Measurements from ENCODE around the gene EIF5.
A peak's percentile ranks its signal among the peaks of the same experiment; 100 is the strongest.

EIF5 gene

DNA sequence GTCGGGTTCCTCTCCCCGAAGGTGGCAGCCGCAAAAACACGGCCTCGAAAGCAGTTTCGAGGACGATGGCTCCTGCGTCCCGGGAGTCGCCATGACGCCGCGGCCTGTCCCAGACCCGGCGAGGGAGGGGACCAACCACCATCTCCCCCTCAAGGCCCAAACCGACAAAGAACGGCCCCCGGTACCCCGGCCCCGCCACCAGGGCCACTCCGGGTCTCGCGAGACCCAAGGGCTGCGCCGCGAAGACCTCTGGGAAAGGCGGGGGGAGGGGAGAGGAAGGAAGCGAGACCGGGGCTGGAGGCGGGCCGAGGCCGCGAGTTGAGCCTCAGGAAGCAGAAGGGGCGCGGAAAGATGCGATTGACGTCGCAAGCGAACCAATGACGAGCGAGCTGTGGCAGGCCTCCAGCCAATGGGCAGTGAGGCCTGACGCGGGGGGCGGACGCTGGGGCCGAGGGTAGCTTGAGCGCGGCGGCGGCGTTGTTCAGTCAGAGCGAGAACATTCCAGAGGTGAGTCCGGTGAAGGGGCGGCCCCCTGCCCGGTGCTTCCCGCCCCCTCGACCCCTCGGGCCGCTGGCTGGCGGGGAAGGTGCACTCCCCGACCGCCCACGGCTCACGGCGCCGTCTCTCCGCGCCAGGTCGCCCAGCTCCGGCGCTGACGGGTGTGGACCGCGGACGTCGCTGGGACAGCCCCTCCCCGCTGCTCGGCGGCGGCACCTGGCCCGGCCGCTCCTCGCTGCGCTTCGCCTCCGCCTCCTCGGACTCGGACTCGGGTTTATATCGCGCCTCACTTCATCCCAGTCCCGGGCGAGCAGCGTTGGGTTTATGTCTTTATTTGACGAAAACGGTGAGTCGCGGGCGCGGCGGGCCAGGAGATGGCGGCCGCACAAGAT, at the start of gene EIF5:
EIF5 (plus strand) TSS at position 484 of the 890 bp plus-strand sequence. CDS start 1,624 bp downstream, outside the sequence.
- DNase-seq (ENCODE audit: low read depth, low spot score) = peak; percentile 100

DNA sequence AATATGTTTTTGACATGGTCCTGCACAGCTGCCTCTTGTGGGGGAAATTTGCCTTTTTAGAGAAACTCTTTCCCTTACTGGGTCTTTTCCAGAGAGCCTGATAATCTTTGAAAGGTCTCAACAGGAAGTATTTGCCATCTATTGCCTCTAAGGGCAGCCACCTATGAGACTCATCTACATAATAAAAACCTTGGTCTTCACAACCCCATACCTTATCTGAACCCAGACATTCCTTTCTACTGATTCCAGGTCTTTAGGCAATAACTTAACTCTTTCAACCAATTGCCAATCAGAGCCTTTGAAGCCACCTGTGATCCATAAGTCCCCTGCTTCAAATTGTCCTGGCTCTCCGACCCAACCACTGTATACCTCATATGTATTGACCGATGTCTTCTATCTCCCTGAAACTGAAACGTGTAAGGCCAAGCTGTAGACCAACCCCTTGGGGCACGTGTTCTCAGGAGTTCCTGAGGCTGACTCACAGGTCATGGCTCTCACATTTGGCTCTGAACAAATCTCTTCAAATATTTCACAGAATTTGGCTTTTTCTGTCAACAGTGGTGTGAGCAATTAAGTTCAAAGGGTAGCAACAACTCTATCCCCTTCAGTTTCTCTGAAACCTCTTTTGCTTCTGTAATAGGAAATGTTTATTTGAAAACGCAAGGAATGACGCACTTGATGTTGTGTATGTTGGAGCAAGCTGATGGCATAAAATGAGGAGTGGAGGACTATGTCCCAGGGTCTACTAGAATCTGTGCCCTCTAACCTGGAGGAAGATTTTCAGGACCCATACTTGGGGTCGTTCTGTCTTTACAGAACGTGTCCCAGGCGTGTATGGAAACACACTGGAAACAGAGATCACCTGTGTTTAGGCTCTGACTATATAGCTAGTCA, 49.2 kb upstream of the EIF5 start:
- DNase-seq (ENCODE audit: low read depth, low spot score) = no peak

- no peak for DNase-seq (ENCODE audit: low read depth, low spot score)
Measured at GRCh38 chr14:103286460-103286859, 47.6 kb upstream of the EIF5 start.

DNA sequence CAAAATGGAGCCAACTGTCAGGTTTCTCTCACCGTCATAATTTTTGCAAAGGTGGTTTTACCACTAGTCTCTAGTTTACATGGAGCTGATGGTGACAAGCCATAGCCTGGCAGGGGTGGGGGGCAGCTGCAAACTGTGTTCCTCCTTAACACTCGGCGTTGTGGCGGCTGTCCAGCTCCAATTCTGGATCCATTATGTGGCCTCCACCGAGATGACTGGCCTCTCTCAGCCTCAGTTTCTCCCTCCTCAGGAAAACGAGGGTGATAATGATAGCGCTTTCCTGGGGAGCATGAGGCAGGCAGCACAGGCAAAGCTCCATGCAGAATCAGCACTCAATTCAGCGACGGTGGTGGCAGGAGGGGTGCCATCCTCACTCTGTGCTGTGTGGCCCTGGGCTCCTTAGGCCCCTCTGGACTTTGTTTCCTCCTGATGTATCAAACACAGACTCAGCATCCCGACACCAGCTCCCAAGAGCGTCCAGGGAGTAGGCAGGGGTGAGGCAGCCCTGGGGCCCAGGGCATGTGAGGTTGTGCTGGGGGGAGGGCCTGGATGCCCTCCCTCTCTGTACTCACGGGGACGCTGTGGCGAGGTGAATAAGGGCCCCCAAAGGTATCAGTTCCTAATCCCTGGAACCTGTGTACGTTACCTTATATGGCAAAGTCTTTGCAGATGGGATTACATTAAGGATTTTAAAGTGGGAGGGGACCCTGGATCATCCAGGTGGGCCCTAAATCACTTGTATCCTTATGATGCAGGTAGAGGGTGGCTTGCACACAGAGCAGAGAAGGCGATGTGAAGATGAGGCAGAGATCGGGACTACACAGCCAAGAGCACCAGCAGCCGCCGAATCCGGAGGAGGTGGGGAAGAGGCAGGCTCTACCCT, 46.8 kb upstream of the EIF5 start:
- no peak for DNase-seq (ENCODE audit: low read depth, low spot score)

DNA sequence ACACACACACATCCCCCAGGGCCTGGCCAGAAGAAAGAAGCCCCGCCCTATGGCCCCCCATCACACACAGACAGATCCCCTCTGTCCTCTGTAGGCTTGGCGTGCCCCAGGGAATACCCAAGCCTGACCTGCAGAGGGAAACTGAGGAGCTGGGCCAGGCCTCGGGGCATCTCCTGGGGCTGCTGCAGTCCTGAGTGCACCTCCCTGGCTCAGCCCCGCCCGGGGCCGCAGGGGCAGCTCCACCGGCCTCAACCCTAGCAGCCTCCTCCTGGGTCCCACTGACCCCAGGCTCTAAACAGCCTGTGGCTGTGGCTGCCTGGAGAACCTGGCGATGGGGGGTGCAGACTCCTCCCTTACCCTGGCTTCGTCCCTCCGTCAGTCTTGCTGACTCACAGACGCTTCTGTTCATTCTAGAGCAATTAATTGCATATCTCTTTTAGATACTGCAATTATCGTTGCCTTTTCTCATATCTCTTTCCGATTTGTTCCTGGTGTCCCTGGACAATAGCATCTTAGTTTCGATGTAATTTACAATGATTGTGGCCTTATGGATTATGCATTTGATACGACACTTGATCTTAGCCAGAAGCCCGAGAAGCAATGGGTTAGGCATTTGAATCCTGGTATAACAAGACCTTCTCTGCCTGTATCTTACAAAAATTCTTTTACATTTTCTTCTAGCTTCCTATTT, 45.8 kb upstream of the EIF5 start:
- no peak for DNase-seq (ENCODE audit: low read depth, low spot score)

GRCh38 chr14:103290056-103290455, 44.0 kb upstream of the EIF5 start:
- no peak for DNase-seq (ENCODE audit: low read depth, low spot score)

GRCh38 chr14:103290494-103290893, 43.5 kb upstream of the EIF5 start:
- DNase-seq (ENCODE audit: low read depth, low spot score) = no peak

GRCh38 chr14:103290961-103291360, 43.1 kb upstream of the EIF5 start:
- no peak for DNase-seq (ENCODE audit: low read depth, low spot score)

GRCh38 chr14:103292426-103293374, 41.3 kb upstream of the EIF5 start:
- DNase-seq (ENCODE audit: low read depth, low spot score) = peak; percentile 83

- no peak for DNase-seq (ENCODE audit: low read depth, low spot score)
Measured at GRCh38 chr14:103293465-103293864, 40.6 kb upstream of the EIF5 start.

- DNase-seq (ENCODE audit: low read depth, low spot score) = no peak
Measured at GRCh38 chr14:103294091-103294490, 39.9 kb upstream of the EIF5 start.

- DNase-seq (ENCODE audit: low read depth, low spot score) = peak; percentile 40
Measured at GRCh38 chr14:103296007-103296406, 38.0 kb upstream of the EIF5 start.

DNA sequence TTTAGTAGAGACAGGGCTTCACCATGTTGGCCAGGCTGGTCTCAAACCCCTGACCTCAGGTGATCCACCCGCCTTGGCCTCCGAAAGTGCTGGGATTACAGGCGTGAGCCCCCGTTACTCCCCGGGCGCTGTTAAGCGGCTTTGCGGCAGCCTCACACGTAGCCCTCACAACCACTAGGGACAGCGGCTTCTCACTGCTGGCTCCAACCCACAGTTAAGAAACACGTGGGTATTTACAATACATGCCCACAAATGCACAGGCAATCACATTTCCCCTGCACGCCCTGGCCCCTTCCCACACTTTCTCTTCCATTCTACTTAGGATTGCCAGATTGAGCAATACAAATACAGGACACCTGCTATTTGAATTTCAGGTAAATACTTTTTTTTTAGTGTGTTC, 37.0 kb upstream of the EIF5 start:
- no peak for DNase-seq (ENCODE audit: low read depth, low spot score)

DNA sequence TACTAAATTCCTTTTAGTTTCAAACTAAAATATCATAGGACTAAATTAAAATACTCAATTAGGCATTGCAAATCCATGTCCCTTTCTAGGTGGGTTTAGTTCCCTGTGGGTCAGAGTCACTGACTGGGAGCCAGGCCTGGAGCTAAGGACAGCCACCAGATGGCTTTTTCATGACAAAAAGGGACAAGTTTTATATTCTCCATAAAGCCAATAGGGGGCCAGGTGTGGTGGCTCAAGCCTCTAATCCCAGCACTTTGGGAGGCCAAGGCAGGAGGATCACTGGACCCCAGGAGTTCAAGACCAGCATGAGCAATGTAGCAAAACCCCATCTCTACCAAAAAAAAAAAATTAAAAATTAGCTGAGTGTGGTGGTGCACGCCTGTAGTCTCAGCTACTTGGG, 35.4 kb upstream of the EIF5 start:
- no peak for DNase-seq (ENCODE audit: low read depth, low spot score)

DNA sequence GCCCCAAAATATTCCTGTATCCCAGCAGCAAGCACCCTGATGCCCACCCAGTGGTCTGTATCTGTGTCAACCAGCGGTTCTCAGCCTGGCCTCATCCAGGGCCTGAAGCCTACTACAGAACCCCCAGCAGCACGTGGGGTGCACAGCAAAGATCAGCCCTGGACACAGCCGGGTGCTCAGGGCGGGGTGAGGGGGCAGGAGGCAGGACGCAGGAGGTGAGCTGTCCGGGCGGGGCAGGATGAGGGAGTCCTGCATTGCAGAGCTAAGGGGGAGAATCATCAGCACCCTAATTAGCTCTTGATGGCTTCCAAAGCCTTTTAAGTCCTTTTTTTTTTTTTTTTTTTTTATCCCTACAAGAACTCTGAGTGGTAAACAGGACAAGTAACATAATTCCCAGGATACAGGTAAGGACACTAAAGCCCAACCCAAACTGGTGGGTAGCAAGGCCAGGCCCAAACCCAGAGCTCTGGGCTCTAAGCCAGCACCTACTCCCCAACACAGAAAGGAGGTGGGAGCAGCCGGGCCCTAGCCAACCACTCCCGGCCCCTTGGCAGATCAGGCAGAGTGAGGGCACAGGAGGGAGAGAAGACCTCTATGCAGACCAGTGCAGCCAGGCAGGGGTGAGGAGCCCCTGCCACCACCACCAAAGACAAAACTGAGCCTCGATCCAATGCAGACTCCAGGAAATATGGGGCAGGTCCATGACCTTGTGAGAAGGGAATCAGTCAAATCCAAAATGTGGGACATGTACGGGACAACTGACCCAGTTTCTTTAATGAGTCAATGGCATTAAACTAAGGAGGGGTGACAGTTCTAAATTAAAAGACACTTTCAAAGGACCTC, 32.3 kb upstream of the EIF5 start:
- DNase-seq (ENCODE audit: low read depth, low spot score) = no peak

GRCh38 chr14:103302966-103303365, 31.1 kb upstream of the EIF5 start:
- no peak for DNase-seq (ENCODE audit: low read depth, low spot score)

GRCh38 chr14:103304706-103305105, 29.3 kb upstream of the EIF5 start:
- no peak for DNase-seq (ENCODE audit: low read depth, low spot score)

DNA sequence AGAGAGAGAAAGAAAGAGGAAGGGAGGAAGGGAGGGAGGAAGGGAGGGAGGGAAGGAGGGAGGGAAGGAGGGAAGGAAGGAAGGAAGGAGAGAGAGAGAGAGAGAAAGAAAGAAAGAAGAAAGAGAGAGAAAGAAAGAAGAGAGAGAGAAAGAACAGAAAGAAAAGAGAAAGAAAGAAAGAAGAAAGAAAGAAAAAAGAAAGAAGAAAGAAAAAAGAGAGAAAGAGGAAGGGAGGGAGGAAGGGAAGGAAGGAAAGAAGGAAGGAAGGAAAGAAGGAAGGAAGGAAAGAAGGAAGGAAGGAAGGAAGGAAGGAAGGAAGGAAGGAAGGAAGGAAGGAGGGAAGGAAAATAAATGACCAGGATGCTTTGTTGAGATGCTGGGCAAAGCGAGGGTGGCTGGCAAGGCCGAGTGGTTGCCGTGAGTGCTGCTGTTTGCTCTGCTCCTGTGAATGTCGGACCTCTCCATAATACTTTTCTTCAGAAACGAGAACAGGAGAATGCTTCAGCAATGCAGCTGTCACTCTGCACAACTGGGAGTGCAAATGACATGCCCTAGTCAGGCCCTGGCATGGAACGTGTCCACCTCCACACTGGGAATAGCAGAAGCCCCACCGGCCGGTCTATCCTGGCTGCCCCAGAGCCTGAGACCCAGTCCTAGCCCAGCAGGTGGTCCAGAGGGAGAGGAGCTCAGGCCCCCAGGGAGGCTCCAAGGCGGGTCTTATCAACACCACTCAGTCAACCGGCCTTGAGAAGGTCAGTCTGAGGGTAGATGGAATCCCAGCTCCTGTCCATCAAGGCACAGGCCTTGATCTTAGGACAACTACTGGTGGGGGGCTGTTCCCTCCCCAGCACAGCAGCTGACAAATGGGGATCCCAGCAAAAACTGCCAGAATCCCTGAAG, 25.1 kb upstream of the EIF5 start:
- no peak for DNase-seq (ENCODE audit: low read depth, low spot score)
